ENCODE results near the gene ITSN1.

- no peak for TF ChIP-seq CTCF (IDR thresholded peaks at IDR 0.05)
- TF ChIP-seq POLR2AphosphoS5 (IDR thresholded peaks at IDR 0.05), result no peak
Measured at GRCh38 chr21:33783187-33783979, 141.1 kb downstream of the ITSN1 start.

Data from esophagus muscularis mucosa (tissue), 3 donors.